ENCODE measurements around the gene PRPS1.

DNA sequence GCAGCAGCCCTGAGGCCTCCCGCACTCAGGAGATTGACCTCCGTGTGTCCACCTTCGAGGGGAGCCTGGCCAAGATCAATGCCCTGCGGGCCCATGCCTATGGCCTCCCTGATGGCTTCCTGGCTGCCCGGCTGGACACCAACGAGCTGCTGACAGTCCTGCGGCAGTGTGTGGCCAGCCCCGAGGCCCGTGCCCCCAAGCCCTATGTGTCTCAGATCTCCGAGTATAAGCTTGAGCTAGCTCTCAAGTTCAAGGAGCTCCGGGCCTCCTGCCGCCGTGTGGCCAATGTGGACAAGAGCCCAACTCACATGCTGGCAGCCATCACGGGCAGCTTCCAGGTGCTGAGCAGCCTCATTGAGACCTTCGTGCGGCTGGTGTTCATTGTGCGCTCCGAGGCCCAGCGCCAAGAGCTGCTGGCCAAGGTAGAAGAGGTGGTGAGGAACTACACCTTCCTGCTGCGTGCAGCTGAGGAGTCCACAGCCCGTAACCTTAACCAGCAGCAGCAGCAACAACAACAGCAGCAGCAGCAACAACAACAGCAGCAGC is 25.5 kb upstream of the PRPS1 start:
- TF ChIP-seq, protein P1, sequence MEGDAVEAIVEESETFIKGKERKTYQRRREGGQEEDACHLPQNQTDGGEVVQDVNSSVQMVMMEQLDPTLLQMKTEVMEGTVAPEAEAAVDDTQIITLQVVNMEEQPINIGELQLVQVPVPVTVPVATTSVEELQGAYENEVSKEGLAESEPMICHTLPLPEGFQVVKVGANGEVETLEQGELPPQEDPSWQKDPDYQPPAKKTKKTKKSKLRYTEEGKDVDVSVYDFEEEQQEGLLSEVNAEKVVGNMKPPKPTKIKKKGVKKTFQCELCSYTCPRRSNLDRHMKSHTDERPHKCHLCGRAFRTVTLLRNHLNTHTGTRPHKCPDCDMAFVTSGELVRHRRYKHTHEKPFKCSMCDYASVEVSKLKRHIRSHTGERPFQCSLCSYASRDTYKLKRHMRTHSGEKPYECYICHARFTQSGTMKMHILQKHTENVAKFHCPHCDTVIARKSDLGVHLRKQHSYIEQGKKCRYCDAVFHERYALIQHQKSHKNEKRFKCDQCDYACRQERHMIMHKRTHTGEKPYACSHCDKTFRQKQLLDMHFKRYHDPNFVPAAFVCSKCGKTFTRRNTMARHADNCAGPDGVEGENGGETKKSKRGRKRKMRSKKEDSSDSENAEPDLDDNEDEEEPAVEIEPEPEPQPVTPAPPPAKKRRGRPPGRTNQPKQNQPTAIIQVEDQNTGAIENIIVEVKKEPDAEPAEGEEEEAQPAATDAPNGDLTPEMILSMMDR (IDR thresholded peaks at IDR 0.05; ENCODE audit: low read depth, low read length), result no peak
- no peak for TF ChIP-seq EZH2phosphoT487 (IDR thresholded peaks at IDR 0.05; ENCODE audit: low read depth)
